NCI-H1092 treated with DMSO at 0.1 percent for 48 hours (cell line): ENCODE data around the gene KRTAP5-5.
"Not testable (repeated sequence)": the region's sequence is repeated elsewhere in the genome, so short reads cannot be mapped to it uniquely, and the experiment has no call there.

Experiments used
- DNase-seq: peaks from one replicate; lab custom pipeline; 2025; lab: John Stamatoyannopoulos, UW

The KRTAP5-5 gene

DNA sequence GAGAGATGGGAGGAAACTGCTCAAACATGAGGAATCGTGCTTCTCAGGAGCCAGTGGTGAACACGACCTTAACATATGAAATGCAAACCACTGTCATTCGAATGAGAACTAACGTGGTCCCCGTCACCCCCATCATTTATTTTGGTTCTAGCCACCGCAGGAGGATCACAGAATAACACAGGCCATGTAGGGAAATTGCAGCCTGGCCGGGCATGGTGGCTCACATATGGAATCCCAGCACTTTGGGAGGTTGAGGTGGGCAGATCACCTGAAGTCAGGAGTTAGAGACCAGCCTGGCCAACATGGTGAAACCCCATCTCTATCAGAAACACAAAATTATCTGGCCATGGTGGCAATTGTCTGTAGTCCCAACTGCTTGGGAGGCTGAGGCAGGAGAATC lies 27.1 kb downstream of the KRTAP5-5 start:
- no peak for DNase-seq

DNA sequence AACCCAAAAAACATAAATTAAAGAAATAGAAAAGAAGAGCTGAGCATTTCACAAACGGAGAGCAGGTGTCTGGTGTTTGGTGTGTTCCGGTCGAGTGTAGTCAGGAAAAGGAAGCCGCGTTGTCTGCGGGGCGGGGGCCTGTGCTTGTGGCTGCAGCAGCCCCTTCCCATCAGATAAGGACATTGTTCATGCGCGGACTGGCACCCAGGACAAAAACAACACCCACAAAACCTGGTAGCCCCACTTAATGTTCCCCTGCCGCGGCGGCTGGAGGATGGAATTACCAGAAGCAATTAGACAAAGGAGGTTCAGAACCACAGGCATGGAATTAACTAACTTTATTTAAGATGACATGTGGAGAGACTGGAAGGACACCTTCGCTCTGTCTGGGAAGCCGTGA lies 29.9 kb downstream of the KRTAP5-5 start:
- DNase-seq: no peak

DNA sequence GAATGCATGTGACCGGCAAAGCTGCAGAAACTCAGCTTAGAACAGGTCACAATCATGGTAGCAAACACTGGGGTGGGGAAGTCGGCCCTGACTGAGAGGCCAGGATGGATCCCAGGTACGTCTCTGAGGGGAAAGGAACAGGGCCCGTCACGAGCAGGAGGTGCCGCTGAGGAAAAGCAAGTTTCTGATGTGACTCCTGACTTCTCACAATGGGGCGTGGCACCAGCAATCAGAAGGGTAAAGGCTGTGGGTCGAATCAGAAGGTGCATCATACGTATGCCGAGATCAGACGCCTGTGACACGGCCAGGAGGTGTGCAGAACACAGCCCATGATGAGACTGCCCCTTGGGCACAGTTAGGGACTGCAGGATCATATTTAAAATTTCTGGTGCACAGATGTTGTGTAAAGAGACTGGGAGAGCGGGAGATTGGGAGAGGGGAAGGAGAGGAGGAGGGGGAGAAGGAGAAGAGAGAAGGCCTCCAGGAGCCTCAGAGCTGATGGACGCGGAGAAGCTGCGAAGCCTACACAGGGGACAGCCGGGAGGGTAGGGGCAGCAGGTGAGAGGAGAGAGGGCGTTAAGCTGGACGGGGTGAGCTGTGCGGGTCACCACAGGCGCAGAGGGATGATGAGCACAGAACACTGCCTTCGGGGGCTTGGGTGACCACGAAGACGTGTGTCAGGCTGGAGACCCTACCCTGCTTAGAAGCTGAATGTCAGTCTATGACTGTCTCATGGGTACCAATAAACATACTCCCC lies 30.7 kb downstream of the KRTAP5-5 start:
- DNase-seq: no peak

DNA sequence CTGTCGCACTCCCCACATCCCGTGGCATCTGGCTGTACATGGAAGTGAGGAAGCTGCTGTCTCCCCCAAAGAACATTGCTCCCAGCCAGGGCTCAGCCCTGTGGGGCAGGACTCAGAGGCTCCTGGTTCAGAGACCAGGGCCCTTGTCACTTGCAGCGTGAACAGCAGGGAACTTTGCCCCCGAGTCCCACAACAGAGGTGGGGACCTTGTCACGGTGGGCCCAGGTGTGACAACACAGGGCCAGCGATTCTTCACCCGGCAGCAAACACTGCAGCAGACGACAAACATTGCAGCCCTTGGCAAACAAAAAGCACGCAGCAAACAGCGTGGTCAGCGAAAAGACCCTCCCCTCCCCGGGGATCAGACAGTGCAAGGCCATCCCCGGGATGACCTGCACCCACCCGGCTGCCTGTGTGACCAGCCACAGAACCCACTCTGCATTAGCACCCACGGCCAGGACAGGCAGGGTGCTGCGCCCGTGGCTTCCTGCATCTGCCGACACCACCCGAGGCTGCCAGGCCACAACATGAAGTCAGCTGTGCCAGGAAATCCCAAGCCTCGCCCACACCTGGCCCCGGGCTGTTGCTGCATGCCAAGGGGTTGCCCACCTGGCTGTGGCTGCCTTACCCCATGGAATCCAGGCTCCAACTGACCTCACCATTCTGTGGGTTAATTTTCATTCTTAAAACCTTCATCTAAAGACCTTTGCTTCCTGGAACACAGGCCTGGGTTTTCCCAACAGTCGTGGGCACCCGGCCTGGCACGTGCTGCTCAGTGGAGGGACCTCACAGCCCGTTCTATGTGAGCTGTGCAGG lies 32.1 kb downstream of the KRTAP5-5 start:
- not testable (repeated sequence) for DNase-seq

DNA sequence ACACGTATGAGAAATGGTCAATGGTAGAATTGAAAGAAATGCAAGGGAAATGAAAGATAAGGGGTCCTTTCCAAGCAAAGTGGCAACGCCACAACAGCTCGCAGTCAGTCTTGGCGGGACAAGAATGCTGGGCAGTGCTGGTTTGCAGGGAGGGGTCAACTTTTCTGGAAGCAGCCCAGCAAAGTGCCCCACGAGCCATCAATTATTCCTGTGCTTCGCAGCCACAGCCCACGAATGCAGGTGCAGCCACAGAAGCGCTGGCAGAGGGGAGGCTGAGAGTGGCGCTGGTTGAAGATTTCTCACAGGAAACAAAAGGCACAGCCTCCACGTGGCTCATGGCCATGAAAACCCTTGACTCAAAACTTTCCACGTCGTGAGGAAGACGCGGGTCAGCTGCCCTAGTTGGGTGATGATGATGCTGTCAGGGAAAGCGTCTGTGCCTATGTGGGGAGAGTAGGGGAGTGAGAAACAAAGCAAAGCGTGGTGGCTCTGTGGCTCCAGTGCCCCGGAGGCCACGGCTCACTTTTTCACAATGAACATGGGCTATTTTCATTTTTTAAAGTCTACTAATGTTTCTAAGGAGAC lies 33.2 kb downstream of the KRTAP5-5 start:
- not testable (repeated sequence) for DNase-seq

DNA sequence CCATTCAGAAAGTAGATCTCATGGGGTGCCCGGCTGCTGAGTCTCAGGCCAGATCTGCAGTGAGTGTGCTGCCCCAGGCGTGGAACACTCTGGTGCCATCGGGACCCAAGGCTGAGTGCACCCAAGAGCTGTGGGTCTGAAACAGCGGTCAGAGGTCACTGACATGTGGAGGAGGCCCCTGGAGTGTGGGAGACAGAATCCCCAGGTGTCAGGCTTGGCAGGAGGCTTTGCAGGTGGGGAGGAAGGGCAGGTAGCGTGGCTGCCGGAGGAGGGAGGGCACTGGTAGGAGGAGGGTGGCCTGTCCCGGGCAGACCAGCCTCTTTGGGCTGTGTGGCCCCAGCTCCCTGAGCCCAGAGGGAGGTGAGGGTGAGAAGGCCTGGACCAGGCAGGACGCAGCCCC lies 35.7 kb downstream of the KRTAP5-5 start:
- DNase-seq: no peak

DNA sequence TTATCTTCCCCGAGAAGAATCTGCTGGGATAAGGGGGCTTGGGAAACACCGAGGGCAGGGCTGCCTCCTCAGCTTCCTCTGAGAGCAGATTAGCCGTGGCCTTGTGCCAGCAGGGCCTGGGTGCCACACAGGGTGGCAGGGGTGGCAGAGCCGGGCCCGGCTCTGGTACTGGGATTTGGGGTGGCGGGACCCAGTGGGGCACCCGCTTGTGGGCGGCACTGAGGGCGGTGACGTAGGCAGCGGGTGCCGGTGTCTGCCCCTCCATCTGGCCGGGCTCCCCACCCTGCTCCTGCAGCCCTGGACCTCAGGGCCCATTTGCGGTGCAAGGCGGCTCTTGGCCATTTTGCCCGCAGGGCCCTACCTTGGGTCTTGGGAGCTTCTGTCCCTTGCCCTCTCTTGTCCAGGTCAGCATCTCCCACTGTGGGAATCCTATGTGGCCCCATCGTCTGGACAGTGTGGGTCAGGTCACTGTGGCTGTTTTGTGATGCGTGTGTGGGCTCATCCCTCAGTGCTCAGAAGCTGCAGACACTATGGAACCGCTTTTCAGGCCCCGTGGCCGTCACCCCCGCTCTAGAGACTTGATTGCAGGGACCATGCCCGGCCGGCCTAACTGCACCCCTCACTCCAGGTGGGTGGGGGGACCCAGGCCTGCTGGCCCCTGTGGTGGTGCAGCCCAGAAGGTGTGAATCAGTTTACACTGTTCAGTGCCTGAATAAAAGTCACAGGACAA lies 37.7 kb downstream of the KRTAP5-5 start:
- no peak for DNase-seq

DNA sequence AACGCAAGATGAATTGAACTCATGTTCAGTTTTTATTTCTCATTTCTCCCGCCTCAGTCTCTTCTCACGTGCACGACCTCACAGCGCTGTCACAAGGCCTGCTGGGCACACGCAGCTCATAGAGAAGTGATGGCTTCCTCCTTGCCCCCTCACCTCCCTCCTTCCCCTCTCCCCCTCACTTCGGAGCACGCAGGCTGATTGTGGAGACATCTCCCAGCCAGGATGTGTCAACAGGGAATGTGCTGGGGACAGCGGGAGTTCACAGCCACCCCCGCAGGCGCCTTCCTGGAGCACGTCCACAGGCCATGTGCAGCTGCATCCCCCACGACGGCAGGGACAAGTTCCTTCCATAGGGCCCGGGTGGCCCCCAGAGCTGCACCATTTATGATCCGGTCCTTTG lies 38.3 kb downstream of the KRTAP5-5 start:
- no peak for DNase-seq

DNA sequence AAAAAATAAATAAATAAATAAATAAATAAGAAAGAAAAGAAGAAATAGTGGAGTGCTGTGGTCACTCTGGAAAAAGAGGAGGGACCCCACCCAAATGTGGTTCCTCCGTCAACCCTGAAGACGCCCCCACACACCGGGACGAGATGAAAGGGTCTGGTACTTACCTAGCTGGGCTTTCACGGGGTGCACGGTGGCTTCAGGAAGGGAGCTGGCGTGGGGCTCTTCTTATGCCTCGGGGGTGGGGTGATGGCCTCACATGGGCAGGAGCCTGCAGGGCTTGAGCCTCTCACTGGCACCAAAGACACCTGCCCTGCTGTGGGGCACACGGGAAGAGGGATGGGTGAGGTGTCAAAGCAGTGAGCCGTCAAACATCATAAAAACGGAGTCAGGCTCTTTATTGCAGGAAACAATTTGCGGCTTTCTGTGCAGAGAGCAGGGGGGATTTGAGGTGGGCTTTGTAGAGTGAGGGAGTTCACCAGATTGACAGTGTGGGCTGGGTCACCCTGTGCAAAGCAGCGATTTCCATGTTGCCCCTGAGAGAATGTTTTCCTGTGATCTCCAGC lies 39.4 kb downstream of the KRTAP5-5 start:
- no peak for DNase-seq

DNA sequence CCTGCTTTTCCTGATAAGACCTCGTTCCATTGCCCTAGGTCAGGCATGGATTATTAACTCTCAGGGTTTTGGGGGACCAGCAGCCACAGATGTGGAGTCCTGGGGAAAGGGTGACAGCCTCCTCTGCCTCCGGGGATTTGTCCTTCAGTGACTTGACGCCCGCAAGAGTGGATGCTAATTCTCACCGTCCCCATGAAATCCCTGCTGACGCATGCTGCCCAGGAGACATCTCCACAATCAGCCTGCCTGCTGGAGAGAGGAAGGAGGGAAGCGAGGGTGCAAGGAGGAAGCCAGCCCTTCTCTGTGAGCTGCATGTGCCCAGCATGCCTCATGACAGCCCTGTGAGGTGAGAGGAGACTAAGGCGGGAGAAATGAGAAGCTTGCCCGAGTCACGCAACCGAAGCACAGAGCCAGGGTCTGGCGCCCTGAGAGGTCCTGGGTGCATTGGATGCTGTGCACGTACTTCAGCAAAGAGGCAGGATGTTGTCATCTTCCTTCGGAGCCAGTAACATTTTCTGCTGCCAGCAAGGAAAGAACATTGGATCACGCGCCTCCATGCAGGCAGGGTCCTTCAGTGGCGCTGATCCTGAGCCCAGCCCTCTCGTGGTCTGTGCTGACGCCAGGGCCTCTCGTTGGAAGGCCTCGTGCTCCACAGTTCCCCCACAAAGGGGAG lies 40.1 kb downstream of the KRTAP5-5 start:
- no peak for DNase-seq

DNA sequence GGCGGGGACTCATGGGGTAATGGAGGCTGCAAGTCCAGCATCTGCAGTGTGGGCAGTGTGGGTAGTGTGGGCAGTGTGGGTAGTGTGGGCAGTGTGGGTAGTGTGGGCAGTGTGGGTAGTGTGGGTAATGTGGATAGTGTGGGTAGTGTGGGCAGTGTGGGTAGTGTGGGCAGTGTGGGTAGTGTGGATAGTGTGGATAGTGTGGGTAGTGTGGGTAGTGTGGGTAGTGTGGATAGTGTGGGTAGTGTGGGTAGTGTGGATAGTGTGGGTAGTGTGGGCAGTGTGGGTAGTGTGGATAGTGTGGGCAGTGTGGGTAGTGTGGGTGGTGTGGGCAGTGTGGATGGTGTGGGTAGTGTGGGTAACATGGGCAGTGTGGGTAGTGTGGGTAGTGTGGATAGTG lies 40.9 kb downstream of the KRTAP5-5 start:
- not testable (repeated sequence) for DNase-seq

DNA sequence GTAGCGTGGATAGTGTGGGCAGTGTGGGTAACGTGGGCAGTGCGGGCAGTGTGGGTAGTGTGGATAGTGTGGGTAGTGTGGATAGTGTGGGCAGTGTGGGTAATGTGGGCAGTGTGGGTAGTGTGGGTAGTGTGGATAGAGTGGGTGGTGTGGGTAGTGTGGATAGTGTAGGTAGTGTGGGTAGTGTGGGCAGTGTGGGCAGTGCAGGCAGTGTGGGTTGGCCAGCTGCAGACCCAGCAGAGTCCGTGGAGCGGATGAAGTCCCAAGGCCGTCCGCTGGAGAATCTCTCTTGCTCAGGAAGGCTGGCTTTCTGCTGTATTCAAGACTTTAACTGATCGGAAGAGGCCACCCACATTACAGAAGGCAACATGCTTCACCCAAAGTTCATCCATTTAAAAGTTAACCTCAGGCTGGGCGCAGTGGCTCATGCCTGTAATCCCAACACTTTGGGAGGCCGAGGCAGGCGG lies 41.4 kb downstream of the KRTAP5-5 start:
- no peak for DNase-seq

DNA sequence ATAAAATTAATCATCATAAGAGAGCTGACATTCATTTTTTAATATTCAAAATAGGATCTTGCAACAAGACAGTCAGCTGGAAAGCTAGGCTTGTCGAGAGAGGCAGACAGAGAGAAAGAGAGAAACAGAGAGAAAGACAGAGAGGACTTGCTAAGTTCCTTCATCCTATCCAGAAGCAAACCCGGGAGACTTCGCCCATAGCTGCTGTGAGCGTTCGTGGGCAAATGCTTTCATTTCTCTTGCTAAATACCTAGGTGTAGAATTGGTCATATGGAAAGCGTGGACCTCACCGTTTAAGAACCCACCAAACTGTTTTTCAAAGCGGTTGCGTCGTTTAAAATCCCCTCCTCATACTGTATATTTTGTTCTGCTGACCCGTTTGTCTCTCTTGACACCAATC lies 42.1 kb downstream of the KRTAP5-5 start:
- DNase-seq: no peak

DNA sequence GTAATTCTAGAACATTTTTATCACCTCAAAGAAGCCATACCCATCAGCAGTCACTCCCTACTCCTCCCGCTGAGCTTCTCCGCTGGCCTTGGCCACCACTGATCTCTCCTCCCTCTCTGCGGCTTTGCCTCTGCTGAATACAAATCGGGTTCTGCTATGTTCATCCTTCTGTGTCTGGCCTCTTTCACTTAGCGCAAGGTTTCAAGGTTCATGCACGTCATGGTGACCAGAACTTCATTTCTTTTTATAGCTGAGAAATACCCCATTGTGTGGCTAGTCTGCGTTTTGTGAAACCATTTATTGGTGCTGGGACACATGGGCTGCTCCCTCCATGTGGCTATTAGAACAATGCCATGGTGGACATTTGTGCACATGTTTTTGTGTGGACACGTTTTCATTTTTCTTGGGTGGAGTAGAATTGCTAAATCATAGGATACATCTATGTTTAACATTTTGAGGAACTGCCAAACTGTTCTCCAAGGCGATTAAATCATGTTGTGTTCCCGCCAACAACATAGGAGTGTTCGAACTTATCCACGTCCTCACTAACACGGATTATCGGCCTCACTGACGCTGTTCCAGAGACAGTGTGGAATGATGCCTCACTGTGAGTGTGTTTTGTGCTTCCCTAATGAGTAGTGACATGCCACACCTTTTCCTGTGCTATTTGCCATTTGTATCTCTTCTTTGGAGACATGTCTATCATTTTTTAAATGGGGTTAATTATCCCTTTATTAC lies 43.2 kb downstream of the KRTAP5-5 start:
- DNase-seq: no peak

DNA sequence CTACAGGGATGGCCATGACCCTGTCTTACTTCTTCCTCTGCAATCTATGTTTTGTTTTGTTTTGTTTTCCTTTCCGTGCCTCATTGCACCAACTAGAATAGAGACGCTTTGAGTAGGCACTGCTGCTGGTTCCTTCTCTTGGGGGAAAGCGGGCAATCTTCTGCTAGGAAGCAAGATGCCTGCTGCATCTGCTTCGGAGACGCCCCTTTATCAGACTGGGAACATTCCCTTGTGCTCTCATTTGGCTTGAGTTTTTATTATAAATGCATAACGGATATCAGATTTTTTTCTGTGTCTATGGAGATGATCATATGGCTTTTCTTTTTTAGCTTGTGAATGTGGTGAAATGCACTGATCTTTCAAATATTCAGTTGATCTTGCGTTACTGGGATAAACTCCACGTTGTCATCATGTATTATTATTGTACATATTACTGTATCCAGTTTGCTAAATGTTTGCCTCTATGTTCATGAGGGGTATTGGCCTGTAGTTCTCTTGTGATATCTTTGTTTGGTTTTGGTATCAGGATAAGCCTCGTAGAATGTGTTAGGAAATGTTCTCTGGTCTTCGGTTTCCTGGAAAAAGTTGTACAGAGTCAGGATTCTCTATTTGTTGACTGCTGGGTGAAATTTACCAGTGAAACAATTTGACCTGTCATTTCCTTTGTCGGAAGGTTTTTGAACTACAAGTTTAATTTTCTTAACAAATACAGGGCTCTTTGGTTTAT lies 44.0 kb downstream of the KRTAP5-5 start:
- no peak for DNase-seq

DNA sequence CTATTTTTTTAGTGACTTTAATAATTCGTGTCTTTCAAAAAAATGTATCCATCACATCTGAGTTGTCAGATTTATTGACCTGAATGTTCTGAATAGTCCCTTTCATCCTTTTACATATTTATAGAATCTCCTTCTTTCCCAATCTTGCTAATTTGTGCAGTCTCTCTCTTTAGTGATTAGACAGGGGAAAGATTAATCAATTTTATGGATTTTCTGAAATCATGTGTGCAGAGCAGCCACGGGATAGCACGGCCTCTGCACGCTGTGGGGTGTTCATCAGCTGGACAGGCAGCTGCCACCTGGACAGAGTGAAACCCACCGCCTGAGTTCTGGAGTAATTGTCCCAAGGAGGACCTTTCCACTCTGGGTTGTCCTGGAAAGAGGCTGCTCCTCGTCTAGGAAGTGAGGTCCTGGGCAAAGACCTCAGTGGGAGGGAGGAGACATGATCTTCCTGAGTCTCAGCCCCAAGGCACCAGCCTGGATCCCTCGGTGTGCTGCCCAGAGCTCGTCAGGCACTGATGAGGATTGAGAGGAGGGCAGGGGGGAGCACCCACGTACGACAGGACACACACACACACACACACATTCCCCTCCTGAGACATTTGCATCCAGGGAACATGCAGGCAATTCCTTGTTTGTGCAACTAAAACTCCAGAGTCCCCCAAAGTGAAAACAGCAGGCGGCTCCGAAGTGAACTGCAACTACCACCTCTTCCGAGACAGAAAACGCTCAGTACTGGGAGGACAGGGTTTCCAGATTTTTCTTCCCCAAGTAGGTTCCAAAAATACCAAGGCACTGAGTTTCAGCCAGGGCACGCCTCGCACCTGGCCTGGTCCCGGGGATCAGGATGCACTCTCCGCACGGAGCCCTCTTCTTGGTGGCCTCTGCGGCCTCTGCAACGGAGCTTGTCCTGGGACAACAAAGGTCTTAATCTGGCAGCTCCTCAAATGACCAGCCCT lies 44.9 kb downstream of the KRTAP5-5 start:
- DNase-seq: no peak

DNA sequence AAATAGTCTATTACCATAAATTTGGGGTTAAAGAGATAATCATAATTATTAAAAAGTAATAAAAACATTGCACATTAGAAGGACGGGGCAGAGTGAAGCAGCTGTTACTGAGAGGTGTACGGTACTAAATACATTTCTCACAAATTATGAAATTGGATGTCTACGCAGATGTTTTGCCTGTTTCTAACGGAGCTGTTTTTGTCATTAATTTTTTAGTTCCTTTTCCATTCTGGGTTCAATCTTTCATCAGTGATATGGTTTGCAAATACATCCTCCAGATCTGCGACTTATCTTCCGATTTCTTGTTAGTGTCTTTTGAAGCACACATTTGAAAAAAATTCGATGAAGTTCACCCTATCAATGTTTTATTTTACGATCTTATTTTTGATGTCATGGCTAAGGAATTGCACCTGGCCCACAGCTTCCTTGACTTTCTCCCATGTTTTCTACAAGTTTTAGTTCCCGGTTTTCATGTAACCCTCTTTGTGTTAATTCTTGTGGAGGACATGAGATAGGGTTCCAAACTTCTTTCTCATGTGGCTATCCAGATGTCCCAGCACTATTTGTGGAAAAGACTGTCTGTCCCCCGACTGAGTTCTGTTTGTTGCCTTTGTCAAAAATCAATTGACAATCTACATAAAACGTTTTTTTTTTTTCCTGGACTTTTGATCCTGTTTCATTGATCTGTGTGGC lies 46.1 kb downstream of the KRTAP5-5 start:
- DNase-seq: no peak

DNA sequence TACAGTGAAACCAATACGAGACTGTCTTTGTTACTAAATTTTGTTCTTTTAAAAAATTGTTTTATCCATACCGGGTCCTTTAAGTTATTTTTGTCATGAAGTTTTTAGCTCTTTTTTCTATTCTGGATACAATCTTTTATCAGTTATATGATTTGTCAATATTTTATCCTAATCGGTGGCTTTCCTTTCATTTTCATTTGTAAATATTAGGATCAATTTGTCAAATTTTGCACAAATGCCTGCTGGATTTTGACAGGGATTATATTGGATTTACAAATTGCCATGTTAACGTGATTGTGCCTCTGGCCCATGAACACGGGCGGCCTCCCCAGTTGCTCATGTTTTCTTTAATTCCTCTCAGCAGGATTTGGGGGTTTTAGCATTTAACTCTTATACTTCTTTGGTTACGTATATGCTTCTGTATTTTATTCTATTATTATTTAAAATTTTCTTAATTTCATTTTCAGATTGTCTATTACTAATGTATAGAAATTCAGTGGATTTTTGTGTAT lies 46.7 kb downstream of the KRTAP5-5 start:
- no peak for DNase-seq
